CD4-positive, alpha-beta memory T cell (primary cell): Measurements from ENCODE around the gene NUMA1. TPM values are rescaled to one million over a fixed set of nuclear protein-coding genes. Genes with fewer than 3 reads are reported as not detected.

ENCODE experiments used
- CTCF ChIA-PET: fragments of 350-600 bp; sonication (Branson Sonifier 250); formaldehyde crosslinking; loops from one replicate; lab custom pipeline; 2021; ENCODE audit warnings: inconsistent platforms; ENCODE audit not compliant: partially characterized antibody; lab: Charles Lee
- POLR2A ChIA-PET: fragments of 350-600 bp; sonication (Branson Sonifier 250); formaldehyde crosslinking; loops from one replicate; lab custom pipeline; 2021; ENCODE audit not compliant: partially characterized antibody; lab: Charles Lee
- DNase-seq, 5 donors: peaks; one replicate each; pipeline versions ENCODE4 v3.0.0 to v3.0.0-alpha.2; 2020 to 2022; ENCODE audit warnings: mixed read lengths in 1 of 5
- H3K27ac ChIP-seq: one replicate; pipeline ENCODE4 v1.7.0; 2013; ENCODE audit warnings: low read depth, low read length
- H3K27me3 ChIP-seq: 2 replicates; pipeline ENCODE4 v1.7.0; 2013; ENCODE audit warnings: mild to moderate bottlenecking, low read length, moderate library complexity; ENCODE audit not compliant: insufficient read depth
- H3K36me3 ChIP-seq: 2 replicates; pipeline ENCODE4 v1.7.0; 2013; ENCODE audit warnings: mild to moderate bottlenecking, low read length, moderate library complexity; ENCODE audit not compliant: insufficient read depth
- H3K4me1 ChIP-seq: 2 replicates; pipeline ENCODE4 v1.7.0; 2013; ENCODE audit warnings: mild to moderate bottlenecking, low read length, moderate library complexity; ENCODE audit not compliant: insufficient read depth
- H3K4me3 ChIP-seq, 2 donors: one replicate each; pipeline ENCODE4 v1.7.0; 2013; ENCODE audit warnings: low read length in 2 of 2, mild to moderate bottlenecking in 1 of 2
- H3K9me3 ChIP-seq, 2 donors: one replicate each; pipeline ENCODE4 v1.7.0; 2013; ENCODE audit warnings: low read length in 2 of 2, control low read depth in 1 of 2; ENCODE audit not compliant: control insufficient read depth in 1 of 2
- H3K27ac Mint-ChIP-seq, 7 donors: one replicate each; pipeline ENCODE4 v1.8.0; 2020 to 2021; ENCODE audit warnings: mixed read lengths in 7 of 7, mild to moderate bottlenecking in 6 of 7, inconsistent platforms in 3 of 7, moderate library complexity in 3 of 7
- H3K27me3 Mint-ChIP-seq, 2 donors: one replicate each; pipeline ENCODE4 v1.8.0; 2020 to 2021; ENCODE audit warnings: mixed read lengths in 2 of 2
- H3K36me3 Mint-ChIP-seq, 2 donors: one replicate each; pipeline ENCODE4 v1.8.0; 2020 to 2021; ENCODE audit warnings: mixed read lengths in 2 of 2, inconsistent platforms in 1 of 2, mild to moderate bottlenecking in 1 of 2
- H3K4me1 Mint-ChIP-seq, 4 donors: one replicate each; pipeline ENCODE4 v1.8.0; 2020 to 2021; ENCODE audit warnings: mixed read lengths in 4 of 4, mild to moderate bottlenecking in 1 of 4
- H3K4me3 Mint-ChIP-seq, 8 donors: one replicate each; pipeline ENCODE4 v1.8.0; 2020 to 2021; ENCODE audit warnings: mixed read lengths in 8 of 8, mild to moderate bottlenecking in 7 of 8, moderate library complexity in 6 of 8, inconsistent platforms in 3 of 8
- H3K9me3 Mint-ChIP-seq, 8 donors: one replicate each; pipeline ENCODE4 v1.8.0; 2020 to 2021; ENCODE audit warnings: mixed read lengths in 8 of 8, mild to moderate bottlenecking in 5 of 8, inconsistent platforms in 3 of 8, moderate library complexity in 1 of 8
- intact Hi-C: fragments of 100-400 bp; cut with micrococcal nuclease; formaldehyde crosslinking; loops from one replicate; pipeline ENCODE4 v1.15.1; 2023
- polyA plus RNA-seq, 2 donors: library from polyadenylated mRNA; unstranded; fragments of 300-500 nt; fragmentation: Illumina TruSeq; gene quantifications; one replicate each; pipeline ENCODE4 v1.2.3, GENCODE V29; 2021
- total RNA-seq, 2 experiments: library from RNA; stranded (reverse); gene quantifications; one replicate each; pipeline ENCODE4 v1.2.3, GENCODE V29; 2021

NUMA1 gene
- total RNA-seq (100 to 1,000 TPM; 376 to 380 TPM), polyA plus RNA-seq (100 to 1,000 TPM in 1 of 2 donors, 1 to 10 TPM in 1; 4.0 to 100 TPM)

- Histone ChIP-seq H3K27me3 (no peaks in the 10 kb centered on the region), H3K4me1 (peaks cover 27% of the 10 kb centered on the region), H3K36me3 (no peaks in the 10 kb centered on the region), H3K9me3 (no peaks in the 10 kb centered on the region), H3K4me3 (peak within 1 kb of the TSS; percentile 74 to 79), H3K27ac (peak within 1 kb of the TSS; percentile 75)
- Mint-ChIP-seq H3K9me3 (no peaks in the 10 kb centered on the region), H3K27me3 (no peaks in the 10 kb centered on the region), H3K27ac (peak within 1 kb of the TSS; percentile 91 to 100 (median 99)), H3K36me3 (peaks cover 0 to 7% of the 10 kb centered on the region in 2 donors), H3K4me3 (peak within 1 kb of the TSS; percentile 89 to 96 (median 93)), H3K4me1 (peaks cover 31 to 53% (median 38%) of the 10 kb centered on the region in 4 donors)
- intact Hi-C loops, result loop anchor here (1.0 kb wide), 7 partner anchors 23 to 354 kb away; partner anchors contain the start of genes ANAPC15, CLPB, LAMTOR1 and XNDC1N
- ChIA-PET POLR2A (interaction anchor here (1.0 to 10.2 kb wide), 3 partner anchors 12 to 40 kb away, joined by 3 to 137 read pairs (median 5); no protein-coding TSS in a partner anchor), CTCF (interaction anchor here (0.8 to 2.4 kb wide), 6 partner anchors 10 to 55 kb away, joined by 3 to 26 read pairs (median 8); no protein-coding TSS in a partner anchor)
- DNase-seq, result peak; percentile 98 to 100 (median 99)
Measured at GRCh38 chr11:72080326-72081183, at the start of gene NUMA1, which contains the start of gene LRRC51. NUMA1 (minus strand) TSS chr11:72080542; CDS start chr11:72035943, 44,599 bp downstream. LRRC51 (plus strand) TSS chr11:72080850; CDS start chr11:72089084, 8,234 bp downstream.

GRCh38 chr11:72129381-72129780 lies 49.0 kb upstream of the NUMA1 start:
- Histone ChIP-seq H3K27me3 (no peaks in the 10 kb centered on the region), H3K27ac (no peak overlapping the region), H3K4me3 (no peak overlapping the region), H3K36me3 (no peaks in the 10 kb centered on the region), H3K9me3 (no peaks in the 10 kb centered on the region), H3K4me1 (no peaks in the 10 kb centered on the region)
- ChIA-PET CTCF (interaction anchor here (4.9 kb wide), 1 partner anchor 14 kb away, joined by 14 read pairs; no protein-coding TSS in a partner anchor), POLR2A (no interaction called here)
- Mint-ChIP-seq H3K36me3 (peaks cover 5 to 8% of the 10 kb centered on the region in 2 donors), H3K27ac (peak overlapping the region in 1 of 7 donors; percentile 13), H3K4me1 (no peaks in the 10 kb centered on the region), H3K9me3 (peaks cover 0 to 33% (median 22%) of the 10 kb centered on the region in 8 donors), H3K4me3 (no peak overlapping the region), H3K27me3 (peaks cover 7 to 14% of the 10 kb centered on the region in 2 donors)
- intact Hi-C loops, result no loop called here
- no peak for DNase-seq

GRCh38 chr11:72127923-72128322 lies 47.6 kb upstream of the NUMA1 start:
- ChIA-PET POLR2A (interaction anchor here (1.0 kb wide), 1 partner anchor 15 kb away, joined by 4 read pairs; the partner anchor contains the start of gene ANAPC15), CTCF (interaction anchor here (1.5 kb wide), 1 partner anchor 16 kb away, joined by 6 read pairs; no protein-coding TSS in a partner anchor)
- Mint-ChIP-seq H3K4me3 (no peak overlapping the region), H3K27me3 (peaks cover 3 to 12% of the 10 kb centered on the region in 2 donors), H3K36me3 (peaks cover 5 to 8% of the 10 kb centered on the region in 2 donors), H3K27ac (no peak overlapping the region), H3K9me3 (peaks cover 0 to 33% (median 22%) of the 10 kb centered on the region in 8 donors), H3K4me1 (no peaks in the 10 kb centered on the region)
- intact Hi-C loops, result no loop called here
- DNase-seq, result no peak
- H3K36me3 ChIP-seq, result no peaks in the 10 kb centered on the region
- no peak overlapping the region for H3K4me3 ChIP-seq
- H3K9me3 ChIP-seq, result no peaks in the 10 kb centered on the region
- H3K27me3 ChIP-seq, result no peaks in the 10 kb centered on the region
- H3K27ac ChIP-seq, result no peak overlapping the region
- H3K4me1 ChIP-seq, result no peaks in the 10 kb centered on the region

- Histone ChIP-seq H3K36me3 (no peaks in the 10 kb centered on the region), H3K27ac (no peak overlapping the region), H3K4me1 (no peaks in the 10 kb centered on the region), H3K4me3 (no peak overlapping the region), H3K9me3 (no peaks in the 10 kb centered on the region), H3K27me3 (no peaks in the 10 kb centered on the region)
- Mint-ChIP-seq H3K4me1 (no peaks in the 10 kb centered on the region), H3K27ac (no peak overlapping the region), H3K27me3 (peaks cover 3 to 17% of the 10 kb centered on the region in 2 donors), H3K9me3 (peaks cover 0 to 33% (median 22%) of the 10 kb centered on the region in 8 donors), H3K4me3 (no peak overlapping the region), H3K36me3 (peaks cover 5 to 8% of the 10 kb centered on the region in 2 donors)
- ChIA-PET POLR2A (interaction anchor here (1.2 kb wide), 1 partner anchor 13 kb away, joined by 3 read pairs; no protein-coding TSS in a partner anchor), CTCF (interaction anchor here (1.1 to 1.5 kb wide), 3 partner anchors 21 to 149 kb away, joined by 3 to 6 read pairs (median 4); no protein-coding TSS in a partner anchor)
- DNase-seq, result no peak
- intact Hi-C loops, result no loop called here
Measured at GRCh38 chr11:72125956-72126355, 45.6 kb upstream of the NUMA1 start.

- H3K27me3 Mint-ChIP-seq, result peaks cover 6 to 16% of the 10 kb centered on the region in 2 donors
- peaks cover 5% of the 10 kb centered on the region in 2 donors for H3K36me3 Mint-ChIP-seq
- Histone ChIP-seq H3K4me3 (no peak overlapping the region), H3K36me3 (no peaks in the 10 kb centered on the region), H3K4me1 (no peaks in the 10 kb centered on the region), H3K27ac (no peak overlapping the region), H3K9me3 (no peaks in the 10 kb centered on the region), H3K27me3 (no peaks in the 10 kb centered on the region)
- H3K4me3 Mint-ChIP-seq, result no peak overlapping the region
- no peak for DNase-seq
- H3K27ac Mint-ChIP-seq, result no peak overlapping the region
- intact Hi-C loops, result no loop called here
- ChIA-PET POLR2A (interaction anchor here (2.4 kb wide), 1 partner anchor 11 kb away, joined by 7 read pairs; the partner anchor contains the start of gene ANAPC15), CTCF (no interaction called here)
- H3K9me3 Mint-ChIP-seq, result peaks cover 0 to 24% (median 18%) of the 10 kb centered on the region in 8 donors
- no peaks in the 10 kb centered on the region for H3K4me1 Mint-ChIP-seq
Measured at GRCh38 chr11:72124046-72124445, 43.7 kb upstream of the NUMA1 start.

GRCh38 chr11:72123117-72123653 lies 42.8 kb upstream of the NUMA1 start:
- H3K27ac ChIP-seq, result no peak overlapping the region
- no peaks in the 10 kb centered on the region for H3K4me1 Mint-ChIP-seq
- H3K9me3 Mint-ChIP-seq, result peaks cover 0 to 16% (median 11%) of the 10 kb centered on the region in 8 donors
- peaks cover 0 to 2% of the 10 kb centered on the region in 2 donors for H3K36me3 Mint-ChIP-seq
- intact Hi-C loops, result no loop called here
- no peaks in the 10 kb centered on the region for H3K36me3 ChIP-seq
- no peak overlapping the region for H3K27ac Mint-ChIP-seq
- H3K27me3 ChIP-seq, result no peaks in the 10 kb centered on the region
- no peak for DNase-seq
- H3K9me3 ChIP-seq, result no peaks in the 10 kb centered on the region
- POLR2A ChIA-PET, result interaction anchor here (2.4 kb wide), 1 partner anchor 11 kb away, joined by 7 read pairs; the partner anchor contains the start of gene ANAPC15
- H3K27me3 Mint-ChIP-seq, result peaks cover 6 to 11% of the 10 kb centered on the region in 2 donors
- no peaks in the 10 kb centered on the region for H3K4me1 ChIP-seq
- H3K4me3 ChIP-seq, result no peak overlapping the region
- H3K4me3 Mint-ChIP-seq, result no peak overlapping the region
- CTCF ChIA-PET, result interaction anchor here (1.2 to 1.9 kb wide), 2 partner anchors 90 to 100 kb away, joined by 3 to 4 read pairs; no protein-coding TSS in a partner anchor
